Activated CD8-positive, alpha-beta memory T cell treated with anti-CD3 and anti-CD28 coated beads, Interleukin-2, amount 50 U/mL, for 1 hour (primary cell): ENCODE data around the gene IRX5.

ENCODE experiments used
- DNase-seq: peaks from one replicate; pipeline ENCODE4 v3.0.0-alpha.2; 2020; ENCODE audit errors: extremely low read depth

IRX5 gene

GRCh38 chr16:54952195-54952594, 21.5 kb downstream of the IRX5 start:
- no peak for DNase-seq

- no peak for DNase-seq
Measured at GRCh38 chr16:54953461-54953860, 22.8 kb downstream of the IRX5 start.

- DNase-seq, result no peak
Measured at GRCh38 chr16:54954220-54954619, 23.6 kb downstream of the IRX5 start.

GRCh38 chr16:54955757-54956156, 25.1 kb downstream of the IRX5 start:
- no peak for DNase-seq

- no peak for DNase-seq
Measured at GRCh38 chr16:54957403-54958166, 26.9 kb downstream of the IRX5 start.

- DNase-seq, result no peak
Measured at GRCh38 chr16:54962045-54962444, 31.4 kb downstream of the IRX5 start.

- no peak for DNase-seq
Measured at GRCh38 chr16:54964239-54964638, 33.6 kb downstream of the IRX5 start.

GRCh38 chr16:54965464-54965863, 34.8 kb downstream of the IRX5 start:
- no peak for DNase-seq

GRCh38 chr16:54968011-54968410, 37.3 kb downstream of the IRX5 start:
- DNase-seq, result no peak

GRCh38 chr16:54968784-54969183, 38.1 kb downstream of the IRX5 start:
- DNase-seq, result no peak

- no peak for DNase-seq
Measured at GRCh38 chr16:54970016-54970415, 39.4 kb downstream of the IRX5 start.

- DNase-seq, result no peak
Measured at GRCh38 chr16:54974367-54974766, 43.7 kb downstream of the IRX5 start.

- DNase-seq, result no peak
Measured at GRCh38 chr16:54976651-54977200, 46.1 kb downstream of the IRX5 start.

GRCh38 chr16:54977211-54977610, 46.5 kb downstream of the IRX5 start:
- no peak for DNase-seq

GRCh38 chr16:54980821-54981220, 50.2 kb downstream of the IRX5 start:
- no peak for DNase-seq
